Suppressor macrophage (primary cell): ENCODE results near the gene SLC7A11.

Experiments used
- DNase-seq, 4 experiments: peaks; one replicate each; pipeline ENCODE4 v3.0.0-alpha.2; 2020 to 2022

Gene SLC7A11

GRCh38 chr4:138205531-138206233, 36.5 kb downstream of the SLC7A11 start:
- peak in 2 of 4 experiments; percentile 21 to 40 for DNase-seq

GRCh38 chr4:138204507-138204906, 37.6 kb downstream of the SLC7A11 start:
- DNase-seq = no peak

GRCh38 chr4:138202686-138203085, 39.5 kb downstream of the SLC7A11 start:
- no peak for DNase-seq

GRCh38 chr4:138200236-138200590, 41.9 kb downstream of the SLC7A11 start:
- no peak for DNase-seq

GRCh38 chr4:138199568-138200235, 42.4 kb downstream of the SLC7A11 start:
- DNase-seq = no peak

GRCh38 chr4:138196153-138196552, 46.0 kb downstream of the SLC7A11 start:
- DNase-seq = no peak

- no peak for DNase-seq
Measured at GRCh38 chr4:138193963-138194362, 48.2 kb downstream of the SLC7A11 start.

GRCh38 chr4:138192113-138192512, 50.0 kb downstream of the SLC7A11 start:
- peak in 2 of 4 experiments; percentile 12 to 22 for DNase-seq

- peak; percentile 59 to 91 (median 78) for DNase-seq
Measured at GRCh38 chr4:138190452-138190858, 51.7 kb downstream of the SLC7A11 start.

- DNase-seq = peak; percentile 10 to 65 (median 56)
Measured at GRCh38 chr4:138189206-138189605, 52.9 kb downstream of the SLC7A11 start.

- peak in 3 of 4 experiments; percentile 13 to 64 (median 46) for DNase-seq
Measured at GRCh38 chr4:138188406-138189084, 53.6 kb downstream of the SLC7A11 start.

- DNase-seq = no peak
Measured at GRCh38 chr4:138185859-138186645, 56.1 kb downstream of the SLC7A11 start.

- peak in 2 of 4 experiments; percentile 19 to 44 for DNase-seq
Measured at GRCh38 chr4:138184886-138185285, 57.3 kb downstream of the SLC7A11 start.

- DNase-seq = peak; percentile 36 to 79 (median 68)
Measured at GRCh38 chr4:138182838-138183426, 59.2 kb downstream of the SLC7A11 start.

- no peak for DNase-seq
Measured at GRCh38 chr4:138181287-138181686, 60.9 kb downstream of the SLC7A11 start.

GRCh38 chr4:138178566-138178965, 63.6 kb downstream of the SLC7A11 start:
- DNase-seq = no peak

- DNase-seq = no peak
Measured at GRCh38 chr4:138177278-138177968, 64.7 kb downstream of the SLC7A11 start.

- no peak for DNase-seq
Measured at GRCh38 chr4:138174981-138175794, 67.0 kb downstream of the SLC7A11 start.

GRCh38 chr4:138164208-138164607, 77.9 kb downstream of the SLC7A11 start:
- no peak for DNase-seq

- DNase-seq = no peak
Measured at GRCh38 chr4:138163171-138163570, 79.0 kb downstream of the SLC7A11 start.

- no peak for DNase-seq
Measured at GRCh38 chr4:138162259-138162658, 79.9 kb downstream of the SLC7A11 start.
